Cardiac muscle cell (in vitro differentiated cells and primary cell): ENCODE results near the gene SNRPD2. TPM values are rescaled to one million over a fixed set of nuclear protein-coding genes. Genes with fewer than 3 reads are reported as not detected.

ENCODE experiments used
- DNase-seq, 2 donors: peaks; one replicate each; pipeline versions ENCODE4 v3.0.0 to v3.0.0-alpha.2; 2010 to 2017; ENCODE audit warnings: low read depth in 1 of 2, low spot score in 1 of 2
- H3K27ac ChIP-seq: fragments of 200-600 bp; sonication (generic); 2 replicates; pipeline ENCODE4 v1.5.1; 2016
- H3K27me3 ChIP-seq: fragments of 200-600 bp; sonication (generic); 2 replicates; pipeline ENCODE4 v1.6.0; 2016; ENCODE audit warnings: control low read depth
- H3K36me3 ChIP-seq: fragments of 200-600 bp; sonication (generic); 2 replicates; pipeline ENCODE4 v1.5.1; 2016; ENCODE audit warnings: control low read depth
- H3K4me1 ChIP-seq: fragments of 200-600 bp; sonication (generic); 2 replicates; pipeline ENCODE4 v1.8.1; 2017; ENCODE audit warnings: low read depth, mild to moderate bottlenecking, mixed run types
- H3K4me3 ChIP-seq: fragments of 200-600 bp; sonication (generic); 2 replicates; pipeline ENCODE4 v1.5.1; 2016; ENCODE audit warnings: mild to moderate bottlenecking
- H3K9me3 ChIP-seq: fragments of 200-600 bp; sonication (generic); 2 replicates; pipeline ENCODE4 v1.5.1; 2017; ENCODE audit warnings: low read depth, mild to moderate bottlenecking, control low read depth
- polyA plus RNA-seq: library from polyadenylated mRNA; unstranded; fragments of >200 nt; fragmentation: Nextera tagmentation; extraction: Ambion mirVana; gene quantifications from 2 replicates; pipeline ENCODE4 v1.2.1, GENCODE V29; 2016
- total RNA-seq: library from RNA; depleted of rRNA; stranded (reverse); fragments of >200 nt; gene quantifications from 2 replicates; pipeline ENCODE4 v1.2.3, GENCODE V29; 2016
- TF ChIP-seq, protein P1 (sequence below): IDR thresholded peaks from 2 replicates; pipeline ENCODE4 v1.5.1; 2012; ENCODE audit warnings: low read depth, mild to moderate bottlenecking, low read length

The SNRPD2 gene
- total and polyA plus RNA-seq, 2 experiments from 2014 or later = 298 to 696 TPM

- Histone ChIP-seq H3K4me1 (peaks cover 16% of the 10 kb centered on the region), H3K27ac (no peak overlapping the region), H3K27me3 (no peaks in the 10 kb centered on the region), H3K4me3 (no peak overlapping the region), H3K36me3 (peaks cover 8% of the 10 kb centered on the region), H3K9me3 (no peaks in the 10 kb centered on the region)
- no peak for DNase-seq
- TF ChIP-seq, protein P1, sequence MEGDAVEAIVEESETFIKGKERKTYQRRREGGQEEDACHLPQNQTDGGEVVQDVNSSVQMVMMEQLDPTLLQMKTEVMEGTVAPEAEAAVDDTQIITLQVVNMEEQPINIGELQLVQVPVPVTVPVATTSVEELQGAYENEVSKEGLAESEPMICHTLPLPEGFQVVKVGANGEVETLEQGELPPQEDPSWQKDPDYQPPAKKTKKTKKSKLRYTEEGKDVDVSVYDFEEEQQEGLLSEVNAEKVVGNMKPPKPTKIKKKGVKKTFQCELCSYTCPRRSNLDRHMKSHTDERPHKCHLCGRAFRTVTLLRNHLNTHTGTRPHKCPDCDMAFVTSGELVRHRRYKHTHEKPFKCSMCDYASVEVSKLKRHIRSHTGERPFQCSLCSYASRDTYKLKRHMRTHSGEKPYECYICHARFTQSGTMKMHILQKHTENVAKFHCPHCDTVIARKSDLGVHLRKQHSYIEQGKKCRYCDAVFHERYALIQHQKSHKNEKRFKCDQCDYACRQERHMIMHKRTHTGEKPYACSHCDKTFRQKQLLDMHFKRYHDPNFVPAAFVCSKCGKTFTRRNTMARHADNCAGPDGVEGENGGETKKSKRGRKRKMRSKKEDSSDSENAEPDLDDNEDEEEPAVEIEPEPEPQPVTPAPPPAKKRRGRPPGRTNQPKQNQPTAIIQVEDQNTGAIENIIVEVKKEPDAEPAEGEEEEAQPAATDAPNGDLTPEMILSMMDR = no peak
Measured at GRCh38 chr19:45715139-45715538, 23.4 kb upstream of the SNRPD2 start.

DNA sequence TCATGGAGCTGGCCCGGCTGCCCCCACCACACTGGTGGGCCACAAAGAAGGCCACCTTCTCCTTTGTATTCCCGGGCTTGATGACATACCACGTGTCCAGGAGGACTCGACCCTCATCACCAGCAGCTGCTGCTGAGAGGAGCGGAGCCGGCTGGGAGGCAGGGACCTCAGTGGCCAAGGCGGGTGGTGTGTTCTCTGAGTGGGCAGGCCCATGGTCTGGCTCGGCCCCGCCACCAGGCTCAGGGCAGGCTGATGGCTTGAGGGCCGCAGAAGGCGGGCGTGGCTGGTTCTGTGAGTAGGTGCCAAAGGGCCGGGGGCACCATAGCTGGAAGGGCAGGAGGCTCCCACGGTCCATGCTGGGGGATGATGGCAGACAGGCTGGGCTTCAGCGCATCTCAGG is 21.4 kb upstream of the SNRPD2 start:
- peak overlapping the region; percentile 10 for H3K27ac ChIP-seq
- H3K36me3 ChIP-seq = no peaks in the 10 kb centered on the region
- TF ChIP-seq, protein P1 = no peak
- H3K27me3 ChIP-seq = no peaks in the 10 kb centered on the region
- no peak for DNase-seq
- peaks cover 11% of the 10 kb centered on the region for H3K4me1 ChIP-seq
- no peaks in the 10 kb centered on the region for H3K9me3 ChIP-seq
- H3K4me3 ChIP-seq = no peak overlapping the region

DNA sequence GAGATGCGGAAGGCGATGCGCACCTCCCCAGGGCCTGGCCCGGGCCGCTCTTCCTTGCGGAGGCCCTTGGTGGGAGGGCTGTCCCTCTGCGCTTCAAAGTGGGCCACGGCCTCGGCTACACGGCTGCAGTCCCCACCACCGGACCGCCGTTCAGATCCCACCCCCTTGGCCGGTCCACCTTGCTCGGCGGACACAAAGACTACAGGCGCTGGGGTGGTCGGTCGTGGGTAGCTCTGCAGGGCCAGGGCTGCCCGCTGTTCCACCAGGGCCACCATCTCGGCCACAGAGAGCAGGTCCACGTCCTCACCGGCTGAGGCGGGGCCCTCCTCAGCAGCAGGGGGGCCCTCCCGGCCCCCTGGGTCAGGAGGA is 20.9 kb upstream of the SNRPD2 start:
- Histone ChIP-seq H3K9me3 (no peaks in the 10 kb centered on the region), H3K4me3 (no peak overlapping the region), H3K4me1 (peaks cover 10% of the 10 kb centered on the region), H3K27ac (peak overlapping the region; percentile 19), H3K36me3 (no peaks in the 10 kb centered on the region), H3K27me3 (no peaks in the 10 kb centered on the region)
- no peak for DNase-seq
- TF ChIP-seq, protein P1 = no peak

- TF ChIP-seq, protein P1 = no peak
- peak overlapping the region; percentile 19 for H3K27ac ChIP-seq
- no peak for DNase-seq
Measured at GRCh38 chr19:45711851-45712698, 20.3 kb upstream of the SNRPD2 start.

DNA sequence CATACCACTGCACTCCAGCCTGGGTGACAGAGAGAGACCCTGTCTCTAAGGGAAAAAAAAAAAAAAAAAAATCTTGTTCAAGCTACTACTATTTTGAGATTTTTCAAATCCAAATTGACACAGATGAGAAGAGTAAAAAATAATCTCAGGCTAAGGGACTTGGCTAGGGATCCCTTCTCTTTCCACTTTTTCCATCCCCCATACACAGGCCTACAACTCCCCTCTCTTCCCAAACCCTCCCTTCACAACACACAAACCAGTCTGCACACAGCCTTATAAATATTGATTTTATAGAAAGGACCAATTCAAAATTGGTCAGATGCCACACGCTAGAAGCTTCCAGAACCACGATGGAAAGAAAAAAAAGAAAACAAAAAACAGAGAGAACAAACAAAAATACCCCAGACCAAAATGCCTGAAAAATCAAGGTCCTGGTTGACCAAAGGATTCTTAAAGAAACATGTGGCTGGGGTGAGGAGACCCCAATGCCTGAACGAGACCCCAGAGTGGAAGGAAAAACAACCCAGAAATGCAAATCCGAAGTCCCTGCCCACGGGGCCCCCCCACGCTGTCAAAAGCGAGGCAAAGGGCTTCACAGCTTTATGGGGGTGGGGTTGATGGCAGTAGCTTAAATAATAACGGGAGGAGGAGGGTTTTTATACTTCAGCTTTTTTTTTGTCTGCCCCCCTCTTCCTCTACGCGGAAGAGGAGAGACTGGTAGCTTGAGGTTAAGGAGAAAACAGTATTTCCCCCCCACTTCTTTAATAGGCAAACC is 18.8 kb upstream of the SNRPD2 start:
- Histone ChIP-seq H3K27ac (peak overlapping the region; percentile 25), H3K4me3 (no peak overlapping the region), H3K4me1 (peaks cover 5% of the 10 kb centered on the region), H3K9me3 (no peaks in the 10 kb centered on the region), H3K27me3 (no peaks in the 10 kb centered on the region), H3K36me3 (no peaks in the 10 kb centered on the region)
- DNase-seq = no peak
- TF ChIP-seq, protein P1 = no peak

More at GRCh38 chr19:45711851-45712698, 20.3 kb upstream of the SNRPD2 start:
- Histone ChIP-seq H3K9me3 (no peaks in the 10 kb centered on the region), H3K4me3 (no peak overlapping the region), H3K36me3 (no peaks in the 10 kb centered on the region), H3K4me1 (peaks cover 10% of the 10 kb centered on the region), H3K27me3 (no peaks in the 10 kb centered on the region)
